Measurements from ENCODE around the gene ZFP14. TPM values are rescaled to one million over a fixed set of nuclear protein-coding genes. Genes with fewer than 3 reads are reported as not detected.
"Not testable (repeated sequence)": the region's sequence is repeated elsewhere in the genome, so short reads cannot be mapped to it uniquely, and the experiment has no call there.

ZFP14 gene
- total and polyA plus RNA-seq, 3 experiments from 2014 or later: 2.1 to 4.5 (median 3.9) TPM

- POLR2A ChIA-PET: no interaction called here
- Mint-ChIP-seq H3K27ac (no peak overlapping the region), H3K9me3 (peaks cover 0 to 49% (median 13%) of the 10 kb centered on the region in 5 donors), H3K4me3 (no peak overlapping the region), H3K36me3 (peaks cover 13 to 52% (median 42%) of the 10 kb centered on the region in 3 donors), H3K27me3 (peaks cover 0 to 2% of the 10 kb centered on the region in 2 donors), H3K4me1 (peaks cover 33 to 43% (median 42%) of the 10 kb centered on the region in 3 donors)
- CTCF ChIA-PET: no interaction called here
- peaks cover 13% of the 10 kb centered on the region for H3K36me3 ChIP-seq (ENCODE audit: insufficient read depth, low read length)
- no peaks in the 10 kb centered on the region for H3K27me3 ChIP-seq (ENCODE audit: insufficient read depth, low read length, poor library complexity, severe bottlenecking)
- no peak for DNase-seq
- H3K27ac ChIP-seq (ENCODE audit: low read depth, low read length): no peak overlapping the region
- H3K4me1 ChIP-seq (ENCODE audit: insufficient read depth, low read length): peaks cover 15% of the 10 kb centered on the region
- peaks cover 15% of the 10 kb centered on the region for H3K9me3 ChIP-seq (ENCODE audit: low read length)
- no peak overlapping the region for H3K4me3 ChIP-seq (ENCODE audit: low read length)
Observed at GRCh38 chr19:36373638-36374156, 5.3 kb downstream of the ZFP14 start.

- H3K4me3 ChIP-seq (ENCODE audit: low read length): no peak overlapping the region
- Mint-ChIP-seq H3K36me3 (peaks cover 21 to 69% (median 55%) of the 10 kb centered on the region in 3 donors), H3K27ac (no peak overlapping the region), H3K4me3 (no peak overlapping the region), H3K9me3 (peaks cover 0 to 61% (median 17%) of the 10 kb centered on the region in 5 donors), H3K4me1 (peaks cover 19 to 30% (median 28%) of the 10 kb centered on the region in 3 donors), H3K27me3 (no peaks in the 10 kb centered on the region)
- peaks cover 24% of the 10 kb centered on the region for H3K36me3 ChIP-seq (ENCODE audit: insufficient read depth, low read length)
- no peak overlapping the region for H3K27ac ChIP-seq (ENCODE audit: low read depth, low read length)
- peaks cover 3% of the 10 kb centered on the region for H3K4me1 ChIP-seq (ENCODE audit: insufficient read depth, low read length)
- peaks cover 15% of the 10 kb centered on the region for H3K9me3 ChIP-seq (ENCODE audit: low read length)
- no peak for DNase-seq
- ChIA-PET CTCF (no interaction called here), POLR2A (no interaction called here)
- no peaks in the 10 kb centered on the region for H3K27me3 ChIP-seq (ENCODE audit: insufficient read depth, low read length, poor library complexity, severe bottlenecking)
Observed at GRCh38 chr19:36371886-36372285, 7.1 kb downstream of the ZFP14 start.

DNA sequence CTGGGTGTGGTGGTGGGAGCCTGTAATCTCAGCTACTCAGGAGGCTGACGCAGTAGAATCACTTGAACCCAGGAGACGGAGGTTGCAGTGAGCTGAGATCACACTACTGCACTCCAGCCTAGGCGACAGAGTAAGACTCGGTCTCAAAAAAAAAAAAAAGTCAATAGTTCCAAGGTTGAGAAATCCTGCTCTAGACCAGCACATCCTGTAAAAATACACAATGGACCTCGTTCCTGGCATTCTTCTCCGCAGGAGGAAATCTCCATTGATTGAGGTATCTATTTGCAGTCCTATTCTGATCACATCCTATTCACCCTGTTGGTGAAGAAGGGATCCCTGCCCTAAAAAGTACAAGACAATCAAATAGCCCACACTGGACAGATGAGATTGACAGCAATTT is 15.2 kb downstream of the ZFP14 start:
- H3K27me3 Mint-ChIP-seq: no peaks in the 10 kb centered on the region
- Histone ChIP-seq H3K9me3 (ENCODE audit: low read length) (peaks cover 4% of the 10 kb centered on the region), H3K4me1 (ENCODE audit: insufficient read depth, low read length) (no peaks in the 10 kb centered on the region), H3K27me3 (ENCODE audit: insufficient read depth, low read length, poor library complexity, severe bottlenecking) (no peaks in the 10 kb centered on the region), H3K27ac (ENCODE audit: low read depth, low read length) (no peak overlapping the region), H3K4me3 (ENCODE audit: low read length) (no peak overlapping the region), H3K36me3 (ENCODE audit: insufficient read depth, low read length) (peaks cover 53% of the 10 kb centered on the region)
- H3K4me3 Mint-ChIP-seq: no peak overlapping the region
- ChIA-PET POLR2A (no interaction called here), CTCF (no interaction called here)
- peaks cover 52 to 88% (median 81%) of the 10 kb centered on the region in 3 donors for H3K36me3 Mint-ChIP-seq
- H3K9me3 Mint-ChIP-seq: peaks cover 0 to 63% (median 25%) of the 10 kb centered on the region in 5 donors
- H3K4me1 Mint-ChIP-seq: peaks cover 0 to 3% (median 3%) of the 10 kb centered on the region in 3 donors
- DNase-seq: no peak
- H3K27ac Mint-ChIP-seq: no peak overlapping the region

- H3K27me3 Mint-ChIP-seq: no peaks in the 10 kb centered on the region
- Histone ChIP-seq H3K36me3 (ENCODE audit: insufficient read depth, low read length) (peaks cover 24% of the 10 kb centered on the region), H3K9me3 (ENCODE audit: low read length) (peaks cover 67% of the 10 kb centered on the region), H3K27ac (ENCODE audit: low read depth, low read length) (no peak overlapping the region), H3K4me1 (ENCODE audit: insufficient read depth, low read length) (no peaks in the 10 kb centered on the region), H3K27me3 (ENCODE audit: insufficient read depth, low read length, poor library complexity, severe bottlenecking) (no peaks in the 10 kb centered on the region), H3K4me3 (ENCODE audit: low read length) (no peak overlapping the region)
- no peak for DNase-seq
- H3K4me3 Mint-ChIP-seq: no peak overlapping the region
- peaks cover 66 to 91% (median 86%) of the 10 kb centered on the region in 5 donors for H3K9me3 Mint-ChIP-seq
- POLR2A ChIA-PET: no interaction called here
- peaks cover 42 to 84% (median 74%) of the 10 kb centered on the region in 3 donors for H3K36me3 Mint-ChIP-seq
- no peak overlapping the region for H3K27ac Mint-ChIP-seq
- CTCF ChIA-PET: no interaction called here
- H3K4me1 Mint-ChIP-seq: no peaks in the 10 kb centered on the region
Observed at GRCh38 chr19:36340786-36341372, 38.1 kb downstream of the ZFP14 start.

DNA sequence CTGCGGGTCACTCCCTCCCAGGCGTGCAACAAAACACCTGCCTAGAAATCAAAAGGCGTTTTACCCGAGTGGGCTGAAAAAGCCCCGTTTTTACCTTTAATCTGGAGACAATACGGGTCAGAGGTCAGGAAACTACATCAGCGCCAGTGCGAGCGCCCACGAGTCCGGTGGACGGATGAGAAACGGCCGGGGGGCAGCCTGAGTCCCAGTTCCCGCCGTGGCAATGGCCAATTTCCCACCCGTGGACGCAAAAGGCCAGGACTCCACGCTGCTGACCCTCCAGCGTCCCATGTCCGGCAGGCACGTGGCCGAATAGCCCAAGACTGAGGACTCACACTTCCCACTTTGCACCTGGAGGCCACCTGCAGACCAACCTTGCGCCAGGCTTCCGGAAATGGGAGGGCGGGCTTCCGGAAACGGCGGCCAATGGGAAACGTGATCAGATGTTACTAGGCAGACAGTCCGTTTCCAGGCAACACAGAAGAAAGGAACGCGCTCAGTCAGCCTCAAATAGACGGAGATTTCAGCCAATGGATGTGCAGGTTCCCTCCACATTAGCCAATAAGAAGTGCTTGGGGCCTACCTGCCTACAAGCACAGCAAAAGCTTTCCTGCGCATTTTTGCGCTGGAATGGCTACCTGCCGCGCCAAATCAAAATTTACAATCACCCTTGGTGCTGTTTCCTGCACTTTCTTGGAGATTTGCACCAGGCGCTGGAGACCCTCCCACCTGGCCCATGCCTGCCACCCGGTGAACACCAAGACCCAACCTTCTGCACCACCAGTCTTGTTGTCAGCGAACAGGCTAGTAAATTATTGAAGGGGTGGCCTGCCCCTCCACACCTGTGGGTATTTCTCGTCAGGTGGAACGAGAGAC is 47.4 kb downstream of the ZFP14 start:
- Histone ChIP-seq H3K27me3 (ENCODE audit: insufficient read depth, low read length, poor library complexity, severe bottlenecking) (no peaks in the 10 kb centered on the region), H3K36me3 (ENCODE audit: insufficient read depth, low read length) (no peaks in the 10 kb centered on the region), H3K27ac (ENCODE audit: low read depth, low read length) (no peak overlapping the region), H3K4me3 (ENCODE audit: low read length) (peak overlapping the region; percentile 50), H3K9me3 (ENCODE audit: low read length) (peaks cover 12% of the 10 kb centered on the region), H3K4me1 (ENCODE audit: insufficient read depth, low read length) (no peaks in the 10 kb centered on the region)
- peaks cover 20 to 27% (median 25%) of the 10 kb centered on the region in 3 donors for H3K4me1 Mint-ChIP-seq
- H3K9me3 Mint-ChIP-seq: peaks cover 22 to 84% (median 72%) of the 10 kb centered on the region in 5 donors
- H3K27ac Mint-ChIP-seq: peak overlapping the region in 3 of 8 donors; percentile 72 to 87 (median 80)
- ChIA-PET POLR2A (no interaction called here), CTCF (no interaction called here)
- peaks cover 18 to 64% (median 56%) of the 10 kb centered on the region in 3 donors for H3K36me3 Mint-ChIP-seq
- no peaks in the 10 kb centered on the region for H3K27me3 Mint-ChIP-seq
- H3K4me3 Mint-ChIP-seq: peak overlapping the region; percentile 13 to 87 (median 80)
- peak; percentile 14 to 86 (median 71) for DNase-seq

- Mint-ChIP-seq H3K4me1 (peaks cover 20 to 27% (median 25%) of the 10 kb centered on the region in 3 donors), H3K27ac (no peak overlapping the region), H3K9me3 (peaks cover 13 to 85% (median 67%) of the 10 kb centered on the region in 5 donors), H3K4me3 (peak overlapping the region in 2 of 7 donors; percentile 74 to 87), H3K27me3 (no peaks in the 10 kb centered on the region), H3K36me3 (peaks cover 23 to 62% (median 62%) of the 10 kb centered on the region in 3 donors)
- CTCF ChIA-PET: no interaction called here
- Histone ChIP-seq H3K27ac (ENCODE audit: low read depth, low read length) (no peak overlapping the region), H3K9me3 (ENCODE audit: low read length) (peaks cover 12% of the 10 kb centered on the region), H3K27me3 (ENCODE audit: insufficient read depth, low read length, poor library complexity, severe bottlenecking) (no peaks in the 10 kb centered on the region), H3K4me3 (ENCODE audit: low read length) (no peak overlapping the region), H3K36me3 (ENCODE audit: insufficient read depth, low read length) (no peaks in the 10 kb centered on the region), H3K4me1 (ENCODE audit: insufficient read depth, low read length) (no peaks in the 10 kb centered on the region)
- POLR2A ChIA-PET: no interaction called here
- DNase-seq: no peak
Observed at GRCh38 chr19:36330216-36330615, 48.8 kb downstream of the ZFP14 start.

DNA sequence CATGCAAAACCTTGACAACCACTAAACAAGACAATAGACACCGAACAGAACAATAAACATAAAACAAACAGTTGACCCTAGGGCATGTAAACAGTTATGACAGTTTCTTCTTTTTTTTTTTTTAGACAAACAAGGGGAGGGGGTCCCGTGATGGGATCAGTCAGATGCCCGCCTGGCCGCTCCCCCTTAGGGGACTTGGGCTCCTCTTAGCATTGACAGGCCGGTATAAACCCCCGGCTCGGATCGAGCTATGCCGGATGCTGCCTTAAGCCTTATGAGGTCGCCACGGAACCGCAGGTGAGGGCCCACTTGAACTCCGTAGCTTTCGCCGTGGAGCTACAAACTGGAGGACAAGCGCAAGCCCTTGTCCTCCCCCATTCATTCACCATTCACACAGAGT is 49.5 kb downstream of the ZFP14 start:
- CTCF ChIA-PET; H3K27me3 Mint-ChIP-seq; H3K27ac ChIP-seq (ENCODE audit: low read depth, low read length); H3K27me3 ChIP-seq (ENCODE audit: insufficient read depth, low read length, poor library complexity, severe bottlenecking); H3K27ac Mint-ChIP-seq; DNase-seq; H3K4me1 ChIP-seq (ENCODE audit: insufficient read depth, low read length); H3K4me3 ChIP-seq (ENCODE audit: low read length); H3K36me3 ChIP-seq (ENCODE audit: insufficient read depth, low read length); POLR2A ChIA-PET: not testable (repeated sequence)
- Mint-ChIP-seq H3K9me3 (peaks cover 12 to 90% (median 74%) of the 10 kb centered on the region in 5 donors), H3K4me1 (peaks cover 20 to 27% (median 25%) of the 10 kb centered on the region in 3 donors), H3K4me3 (peak overlapping the region in 2 of 7 donors; percentile 48 to 54), H3K36me3 (peaks cover 23 to 68% (median 67%) of the 10 kb centered on the region in 3 donors)
- peaks cover 12% of the 10 kb centered on the region for H3K9me3 ChIP-seq (ENCODE audit: low read length)

GRCh38 chr19:36326649-36327048 is 52.4 kb downstream of the ZFP14 start:
- H3K27me3 Mint-ChIP-seq; POLR2A ChIA-PET; H3K36me3 ChIP-seq (ENCODE audit: insufficient read depth, low read length); H3K4me3 ChIP-seq (ENCODE audit: low read length); H3K27ac Mint-ChIP-seq; CTCF ChIA-PET; H3K9me3 ChIP-seq (ENCODE audit: low read length); H3K4me1 ChIP-seq (ENCODE audit: insufficient read depth, low read length); H3K27me3 ChIP-seq (ENCODE audit: insufficient read depth, low read length, poor library complexity, severe bottlenecking); H3K4me3 Mint-ChIP-seq; H3K27ac ChIP-seq (ENCODE audit: low read depth, low read length); DNase-seq: not testable (repeated sequence)
- H3K9me3 Mint-ChIP-seq: peaks cover 9 to 88% (median 56%) of the 10 kb centered on the region in 5 donors
- H3K36me3 Mint-ChIP-seq: peaks cover 23 to 66% (median 56%) of the 10 kb centered on the region in 3 donors
- H3K4me1 Mint-ChIP-seq: peaks cover 12 to 18% (median 15%) of the 10 kb centered on the region in 3 donors

Measured in CD8-positive, alpha-beta memory T cell (primary cell).